HUES64 (cell line): ENCODE data around the gene ACOT8. TPM values are rescaled to one million over a fixed set of nuclear protein-coding genes. Genes with fewer than 3 reads are reported as not detected.
"Not testable (repeated sequence)": the region's sequence is repeated elsewhere in the genome, so short reads cannot be mapped to it uniquely, and the experiment has no call there.

Experiments
- H3K27ac ChIP-seq: 2 replicates; pipeline ENCODE4 v1.7.0; 2013; ENCODE audit warnings: low read depth, low read length, inconsistent platforms
- H3K27me3 ChIP-seq: 2 replicates; pipeline ENCODE4 v1.6.1; 2013; ENCODE audit warnings: mild to moderate bottlenecking, low read length; ENCODE audit not compliant: insufficient read depth
- H3K36me3 ChIP-seq: 2 replicates; pipeline ENCODE4 v1.6.1; 2013; ENCODE audit warnings: mild to moderate bottlenecking, low read length; ENCODE audit not compliant: insufficient read depth
- H3K4me1 ChIP-seq: 2 replicates; pipeline ENCODE4 v1.6.1; 2013; ENCODE audit warnings: mild to moderate bottlenecking, low read length, moderate library complexity; ENCODE audit not compliant: insufficient read depth
- H3K4me3 ChIP-seq: 2 replicates; pipeline ENCODE4 v1.5.1; 2013; ENCODE audit warnings: mild to moderate bottlenecking, low read length, moderate library complexity
- H3K9ac ChIP-seq: 2 replicates; pipeline ENCODE4 v1.6.1; 2013; ENCODE audit warnings: mild to moderate bottlenecking, low read depth, low read length
- H3K9me3 ChIP-seq: 2 replicates; pipeline ENCODE4 v1.6.1; 2013; ENCODE audit warnings: low read depth, low read length; ENCODE audit not compliant: insufficient read depth
- WGBS: fragments of 150-250, 120-280 bp; methylation state at CpG from one replicate; pipeline ENCODE4 v1.1.7; 2013; ENCODE audit warnings: missing lambda C conversion rate; 5-methylcytosine and 5-hydroxymethylcytosine counted together
- polyA plus RNA-seq, 2 experiments: library from polyadenylated mRNA; stranded (reverse); fragments of 50-300 nt; gene quantifications; one replicate each; pipeline ENCODE4 v1.2.3, GENCODE V29; 2013

ACOT8 gene
- polyA plus RNA-seq (2013, experiment 1 of 2): 17.2 TPM
- polyA plus RNA-seq (2013, experiment 2 of 2): 19.7 TPM

GRCh38 chr20:45857114-45857881, at the start of gene ACOT8, which contains the start of gene ZSWIM3:
TSS of gene ACOT8 (minus strand) at chr20:45857392. CDS start at chr20:45857315, 77 bp downstream.
TSS of gene ZSWIM3 (plus strand) at chr20:45857614. CDS start at chr20:45857826, 212 bp downstream.
- Histone ChIP-seq H3K9me3 (no peaks in the 10 kb centered on the region), H3K27ac (peak within 1 kb of the TSS; percentile 80), H3K36me3 (no peaks in the 10 kb centered on the region), H3K4me3 (peak within 1 kb of the TSS; percentile 89), H3K4me1 (peaks cover 28% of the 10 kb centered on the region), H3K27me3 (no peaks in the 10 kb centered on the region), H3K9ac (peak within 1 kb of the TSS; percentile 68)
- WGBS: 1% methylated on average over 33 of the region's 36 CpGs

GRCh38 chr20:45905505-45906079, 48.4 kb upstream of the ACOT8 start:
- Histone ChIP-seq H3K9ac (no peak overlapping the region), H3K9me3 (no peaks in the 10 kb centered on the region), H3K4me3 (no peak overlapping the region), H3K4me1 (no peaks in the 10 kb centered on the region), H3K36me3 (peaks cover 83% of the 10 kb centered on the region), H3K27me3 (no peaks in the 10 kb centered on the region), H3K27ac (no peak overlapping the region)
- WGBS: 87% methylated on average over 8 of the region's 8 CpGs

DNA sequence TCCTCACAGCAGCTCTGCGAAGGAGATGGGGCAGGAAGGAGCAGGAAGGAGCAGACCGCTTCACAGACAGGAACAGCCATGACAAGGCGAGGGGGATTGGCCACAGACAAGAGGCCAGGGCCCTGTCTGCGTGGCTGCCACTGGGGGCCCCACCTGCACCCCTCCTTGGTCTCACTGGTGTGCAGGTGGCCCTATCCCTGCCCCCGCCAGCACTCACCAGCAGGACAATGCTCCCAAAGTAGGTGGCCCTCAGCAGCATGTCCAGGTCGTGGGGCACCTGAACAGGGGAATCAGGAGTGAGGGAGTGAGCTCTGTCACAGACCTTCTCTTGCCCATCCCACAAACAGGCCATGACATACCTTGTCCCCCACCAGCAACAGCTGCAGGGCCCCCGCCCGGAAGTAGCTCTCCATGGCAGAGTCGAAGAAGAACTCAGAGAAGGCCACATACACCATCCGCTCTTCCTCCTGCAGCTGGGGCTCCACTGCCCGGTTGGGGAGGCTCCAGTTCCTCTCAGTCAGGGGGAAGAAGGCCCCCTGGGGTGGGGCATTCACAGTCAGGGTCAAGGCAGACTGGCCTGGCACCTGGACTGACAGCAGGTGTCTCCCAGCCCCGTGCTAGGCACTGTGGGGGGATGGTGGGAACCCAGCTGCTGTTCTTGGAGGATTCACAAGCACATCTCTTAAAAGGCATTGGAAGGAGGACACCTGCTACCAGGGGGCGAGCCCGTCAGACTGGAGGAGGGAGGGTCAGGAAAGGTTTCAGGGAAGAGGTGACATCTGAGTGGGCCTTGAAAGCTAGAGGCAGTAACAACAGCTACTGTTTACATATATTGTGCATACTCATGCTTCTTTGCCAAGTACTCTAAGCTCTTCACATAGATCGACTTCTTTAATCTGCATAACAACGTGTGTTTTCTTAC, 47.7 kb upstream of the ACOT8 start:
- Histone ChIP-seq H3K36me3 (peaks cover 87% of the 10 kb centered on the region), H3K27ac (no peak overlapping the region), H3K27me3 (no peaks in the 10 kb centered on the region), H3K9me3 (no peaks in the 10 kb centered on the region), H3K4me3 (no peak overlapping the region), H3K4me1 (no peaks in the 10 kb centered on the region), H3K9ac (no peak overlapping the region)
- 88% methylated on average over 16 of the region's 16 CpGs for WGBS

- Histone ChIP-seq H3K27me3 (no peaks in the 10 kb centered on the region), H3K9me3 (no peaks in the 10 kb centered on the region), H3K4me1 (no peaks in the 10 kb centered on the region), H3K4me3 (no peak overlapping the region), H3K27ac (no peak overlapping the region), H3K36me3 (peaks cover 92% of the 10 kb centered on the region), H3K9ac (no peak overlapping the region)
- 93% methylated on average over 14 of the region's 14 CpGs for WGBS
Measured at GRCh38 chr20:45902199-45902701, 45.1 kb upstream of the ACOT8 start.

GRCh38 chr20:45901332-45901731, 44.1 kb upstream of the ACOT8 start:
- H3K4me1 ChIP-seq, H3K9me3 ChIP-seq, H3K9ac ChIP-seq, H3K27ac ChIP-seq, H3K27me3 ChIP-seq, H3K4me3 ChIP-seq: not testable (repeated sequence)
- 96% methylated on average over 6 of the region's 6 CpGs for WGBS
- peaks cover 94% of the 10 kb centered on the region for H3K36me3 ChIP-seq

DNA sequence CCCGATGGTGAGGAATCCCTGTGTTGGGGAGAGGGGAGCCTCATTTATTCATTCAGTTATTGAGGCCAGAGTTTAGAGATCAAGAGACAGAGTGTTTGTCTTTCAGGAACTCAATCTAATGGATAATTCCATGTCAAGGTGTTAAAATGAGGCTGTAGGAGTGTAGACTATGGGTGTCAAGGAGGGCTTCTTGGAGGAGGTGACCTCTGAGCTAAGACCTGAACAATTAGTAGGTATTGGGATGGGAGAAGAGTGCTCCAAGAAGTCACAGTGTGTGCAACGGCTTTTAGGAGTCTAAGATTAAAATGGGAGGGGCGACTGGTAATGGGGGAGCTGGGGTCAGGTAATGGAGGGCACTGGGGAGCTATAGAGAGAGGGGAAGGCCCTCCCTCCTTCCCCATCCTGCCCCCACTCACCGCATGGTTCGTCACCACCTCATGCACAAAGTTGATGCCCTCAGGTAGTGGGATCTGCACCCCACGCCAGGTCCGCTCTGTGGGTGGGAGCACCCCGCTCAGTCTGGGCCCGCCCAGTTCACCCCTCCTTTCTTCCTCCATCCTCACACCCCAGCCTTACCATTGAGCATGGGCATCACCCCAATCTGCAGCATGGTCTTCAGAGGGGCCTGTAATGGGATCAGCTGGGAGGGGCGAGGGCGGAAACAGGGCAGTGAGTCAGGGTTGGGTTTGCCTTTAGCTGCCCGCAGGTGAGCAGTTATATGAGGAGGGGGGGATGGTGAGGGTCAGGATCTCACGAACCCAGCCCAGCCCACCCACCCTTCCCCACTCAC, 42.0 kb upstream of the ACOT8 start:
- no peaks in the 10 kb centered on the region for H3K9me3 ChIP-seq
- peaks cover 90% of the 10 kb centered on the region for H3K36me3 ChIP-seq
- no peak overlapping the region for H3K9ac ChIP-seq
- 93% methylated on average over 12 of the region's 13 CpGs for WGBS
- H3K27me3 ChIP-seq: no peaks in the 10 kb centered on the region
- no peaks in the 10 kb centered on the region for H3K4me1 ChIP-seq
- no peak overlapping the region for H3K27ac ChIP-seq
- no peak overlapping the region for H3K4me3 ChIP-seq

DNA sequence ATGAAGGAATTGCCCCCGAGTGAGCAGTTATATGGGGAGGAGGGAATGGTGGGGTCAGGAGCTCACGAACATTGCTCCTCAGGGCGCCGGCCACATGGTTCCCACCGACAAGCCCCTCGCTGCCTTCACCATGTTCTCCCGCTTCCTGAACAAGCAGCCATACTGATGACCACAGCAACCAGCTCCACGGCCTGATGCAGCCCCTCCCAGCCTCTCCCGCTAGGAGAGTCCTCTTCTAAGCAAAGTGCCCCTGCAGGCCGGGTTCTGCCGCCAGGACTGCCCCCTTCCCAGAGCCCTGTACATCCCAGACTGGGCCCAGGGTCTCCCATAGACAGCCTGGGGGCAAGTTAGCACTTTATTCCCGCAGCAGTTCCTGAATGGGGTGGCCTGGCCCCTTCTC, 41.1 kb upstream of the ACOT8 start:
- H3K27ac ChIP-seq: no peak overlapping the region
- H3K36me3 ChIP-seq: peaks cover 89% of the 10 kb centered on the region
- 91% methylated on average over 12 of the region's 12 CpGs for WGBS

DNA sequence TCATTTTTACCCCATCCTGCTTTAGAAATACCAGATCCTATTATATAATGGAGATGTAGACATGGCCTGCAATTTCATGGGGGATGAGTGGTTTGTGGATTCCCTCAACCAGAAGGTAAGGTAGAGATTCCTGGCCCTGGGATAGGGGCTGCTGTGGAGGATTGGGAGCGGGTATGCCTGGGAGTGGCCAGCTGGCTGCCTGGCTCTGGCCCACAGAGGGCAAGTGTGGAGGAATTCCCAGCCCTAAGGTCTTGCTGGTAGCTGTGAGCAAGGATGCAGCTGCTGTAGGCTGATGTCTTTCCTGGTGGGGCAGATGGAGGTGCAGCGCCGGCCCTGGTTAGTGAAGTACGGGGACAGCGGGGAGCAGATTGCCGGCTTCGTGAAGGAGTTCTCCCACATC, 40.5 kb upstream of the ACOT8 start:
- H3K9ac ChIP-seq: no peak overlapping the region
- H3K9me3 ChIP-seq: no peaks in the 10 kb centered on the region
- WGBS: 96% methylated on average over 7 of the region's 7 CpGs
- no peaks in the 10 kb centered on the region for H3K27me3 ChIP-seq
- no peaks in the 10 kb centered on the region for H3K4me1 ChIP-seq
- H3K36me3 ChIP-seq: peaks cover 90% of the 10 kb centered on the region
- no peak overlapping the region for H3K27ac ChIP-seq
- H3K4me3 ChIP-seq: no peak overlapping the region

More for the DNA sequence above, 41.1 kb upstream of the ACOT8 start:
- Histone ChIP-seq H3K27me3 (no peaks in the 10 kb centered on the region), H3K4me1 (no peaks in the 10 kb centered on the region), H3K9ac (no peak overlapping the region), H3K9me3 (no peaks in the 10 kb centered on the region), H3K4me3 (no peak overlapping the region)

GRCh38 chr20:45897289-45897688, 40.1 kb upstream of the ACOT8 start:
- no peaks in the 10 kb centered on the region for H3K27me3 ChIP-seq
- no peak overlapping the region for H3K9ac ChIP-seq
- peaks cover 87% of the 10 kb centered on the region for H3K36me3 ChIP-seq
- no peaks in the 10 kb centered on the region for H3K9me3 ChIP-seq
- no peak overlapping the region for H3K27ac ChIP-seq
- no peak overlapping the region for H3K4me3 ChIP-seq
- no peaks in the 10 kb centered on the region for H3K4me1 ChIP-seq
- WGBS: 95% methylated on average over 2 of the region's 2 CpGs

DNA sequence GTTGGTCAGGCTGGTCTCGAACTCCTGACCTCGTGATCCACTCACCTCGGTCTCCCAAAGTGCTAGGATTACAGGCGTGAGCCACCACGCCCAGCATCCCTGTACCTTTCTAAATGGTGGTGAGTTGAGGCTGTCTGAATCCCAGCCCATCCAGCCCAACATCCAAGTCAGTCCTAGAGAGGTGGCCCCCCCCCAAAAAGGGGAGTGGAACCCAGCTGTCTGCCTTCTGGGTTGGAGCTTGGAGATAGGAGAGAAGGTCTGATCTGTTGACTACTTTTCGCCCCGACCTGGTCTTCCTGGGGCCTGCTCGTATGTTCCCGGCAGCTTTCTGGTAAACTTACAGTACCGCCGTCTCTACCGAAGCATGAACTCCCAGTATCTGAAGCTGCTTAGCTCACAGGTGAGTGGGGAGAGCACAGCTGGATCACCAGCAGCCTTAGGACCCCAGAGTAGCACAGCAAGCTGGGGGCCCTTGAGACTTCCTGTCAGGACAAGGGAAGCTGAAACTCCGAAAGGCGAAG, 39.5 kb upstream of the ACOT8 start:
- no peaks in the 10 kb centered on the region for H3K9me3 ChIP-seq
- H3K9ac ChIP-seq: no peak overlapping the region
- H3K4me1 ChIP-seq: no peaks in the 10 kb centered on the region
- H3K27me3 ChIP-seq: no peaks in the 10 kb centered on the region
- no peak overlapping the region for H3K27ac ChIP-seq
- no peak overlapping the region for H3K4me3 ChIP-seq
- WGBS: 95% methylated on average over 14 of the region's 14 CpGs
- peaks cover 81% of the 10 kb centered on the region for H3K36me3 ChIP-seq
